Trophoblast cell (in vitro differentiated cells and primary cell): ENCODE results near the gene TRIM9.

Experiments used
- DNase-seq, 2 donors: peaks; one replicate each; pipeline ENCODE4 v3.0.0-alpha.2; 2016
- H2AFZ ChIP-seq: 2 replicates; pipeline ENCODE4 v1.6.1; 2013; ENCODE audit warnings: low read length, moderate library complexity, mild to moderate bottlenecking; ENCODE audit not compliant: insufficient read depth, poor library complexity
- H2AK5ac ChIP-seq: 2 replicates; pipeline ENCODE4 v1.6.1; 2013; ENCODE audit warnings: mild to moderate bottlenecking, low read length
- H2BK120ac ChIP-seq: 2 replicates; pipeline ENCODE4 v1.6.1; 2013; ENCODE audit warnings: low read length, mild to moderate bottlenecking, moderate library complexity; ENCODE audit not compliant: insufficient read depth, poor library complexity
- H2BK12ac ChIP-seq: 2 replicates; pipeline ENCODE4 v1.6.1; 2013; ENCODE audit warnings: mild to moderate bottlenecking, low read length, moderate library complexity
- H2BK5ac ChIP-seq: 2 replicates; pipeline ENCODE4 v1.6.1; 2013; ENCODE audit warnings: low read length, low read depth, moderate library complexity, mild to moderate bottlenecking; ENCODE audit not compliant: poor library complexity
- H3K14ac ChIP-seq: 2 replicates; pipeline ENCODE4 v1.6.1; 2013; ENCODE audit warnings: mild to moderate bottlenecking, low read length
- H3K18ac ChIP-seq: 2 replicates; pipeline ENCODE4 v1.6.1; 2013; ENCODE audit warnings: mild to moderate bottlenecking, low read length
- H3K23ac ChIP-seq: 2 replicates; pipeline ENCODE4 v1.6.1; 2013; ENCODE audit warnings: low read length
- H3K27ac ChIP-seq: 2 replicates; pipeline ENCODE4 v1.5.1; 2013; ENCODE audit warnings: low read depth, mild to moderate bottlenecking, inconsistent platforms, low read length, moderate library complexity
- H3K27me3 ChIP-seq: 2 replicates; pipeline ENCODE4 v1.6.1; 2013; ENCODE audit warnings: inconsistent platforms, mild to moderate bottlenecking, low read length, moderate library complexity; ENCODE audit not compliant: insufficient read depth
- H3K36me3 ChIP-seq, 2 experiments: 1 replicate in 1 of 2; 2 replicates in 1 of 2; pipeline ENCODE4 v1.6.1; 2013; ENCODE audit warnings: low read length in 2 of 2, mild to moderate bottlenecking in 2 of 2, moderate library complexity in 1 of 2; ENCODE audit not compliant: insufficient read depth in 2 of 2, control insufficient read depth in 1 of 2
- H3K4ac ChIP-seq: 2 replicates; pipeline ENCODE4 v1.6.1; 2013; ENCODE audit warnings: low read depth, mild to moderate bottlenecking, low read length, moderate library complexity
- H3K4me1 ChIP-seq, 2 experiments: 1 replicate in 1 of 2; 2 replicates in 1 of 2; pipeline ENCODE4 v1.6.1; 2013; ENCODE audit warnings: low read length in 2 of 2, mild to moderate bottlenecking in 2 of 2, moderate library complexity in 1 of 2; ENCODE audit not compliant: insufficient read depth in 2 of 2, control insufficient read depth in 1 of 2
- H3K4me2 ChIP-seq: 2 replicates; pipeline ENCODE4 v1.6.1; 2013; ENCODE audit warnings: inconsistent platforms, mild to moderate bottlenecking, low read length, moderate library complexity
- H3K4me3 ChIP-seq: 2 replicates; pipeline ENCODE4 v1.5.1; 2013; ENCODE audit warnings: mild to moderate bottlenecking, low read depth, low read length, inconsistent platforms
- H3K79me1 ChIP-seq: one replicate; pipeline ENCODE4 v1.6.1; 2013; ENCODE audit warnings: low read length
- H3K79me2 ChIP-seq: 2 replicates; pipeline ENCODE4 v1.6.1; 2013; ENCODE audit warnings: low read length, mild to moderate bottlenecking; ENCODE audit not compliant: control insufficient read depth, insufficient read depth, poor library complexity
- H3K9ac ChIP-seq: 2 replicates; pipeline ENCODE4 v1.6.1; 2013; ENCODE audit warnings: mild to moderate bottlenecking, low read length
- H3K9me3 ChIP-seq: 2 replicates; pipeline ENCODE4 v1.6.1; 2013; ENCODE audit warnings: low read depth, mild to moderate bottlenecking, control low read depth, inconsistent platforms, low read length; ENCODE audit not compliant: insufficient read depth
- H4K12ac ChIP-seq: 2 replicates; pipeline ENCODE4 v1.6.1; 2013; ENCODE audit warnings: low read depth, mild to moderate bottlenecking, low read length, moderate library complexity
- H4K8ac ChIP-seq: 2 replicates; pipeline ENCODE4 v1.6.1; 2013; ENCODE audit warnings: low read depth, mild to moderate bottlenecking, low read length, moderate library complexity
- H4K91ac ChIP-seq: one replicate; pipeline ENCODE4 v1.6.1; 2013; ENCODE audit warnings: low read depth, mild to moderate bottlenecking, low read length, moderate library complexity
- WGBS: extraction: QIAGEN DNeasy Blood & Tissue Kit; methylation state at CpG from one replicate; pipeline ENCODE4 v1.1.7; 2013; ENCODE audit warnings: missing lambda C conversion rate; ENCODE audit not compliant: insufficient read length, insufficient coverage; ENCODE audit errors: extremely low coverage; 5-methylcytosine and 5-hydroxymethylcytosine counted together

Gene TRIM9

DNA sequence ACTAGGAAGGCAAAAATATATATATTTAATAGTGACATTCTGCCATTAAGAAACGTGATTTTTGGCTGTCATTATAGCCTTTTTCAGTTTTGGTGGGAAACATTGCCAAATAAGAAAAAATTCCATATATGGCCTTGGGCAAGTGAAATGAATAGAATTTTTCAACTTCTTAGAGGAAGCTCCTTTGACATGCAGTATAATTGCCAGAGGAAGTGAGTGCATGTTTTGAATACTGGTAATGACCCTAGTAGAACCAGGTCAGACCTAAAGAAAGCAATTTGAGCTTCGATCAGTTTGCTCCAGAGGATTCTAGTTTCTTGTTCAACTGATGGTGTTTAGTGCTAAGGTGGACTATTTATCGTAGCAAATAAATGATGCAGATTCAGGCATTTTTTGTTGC is 26.2 kb upstream of the TRIM9 start:
- H2BK120ac ChIP-seq, result no peak overlapping the region
- peaks cover 6 to 8% of the 10 kb centered on the region in 2 experiments for H3K4me1 ChIP-seq
- no peak overlapping the region for H4K8ac ChIP-seq
- H3K9ac ChIP-seq, result no peak overlapping the region
- no peak overlapping the region for H3K4me2 ChIP-seq
- H3K23ac ChIP-seq, result no peak overlapping the region
- H3K18ac ChIP-seq, result no peak overlapping the region
- H4K91ac ChIP-seq, result no peak overlapping the region
- H3K4me3 ChIP-seq, result no peak overlapping the region
- H2BK5ac ChIP-seq, result no peak overlapping the region
- H3K27me3 ChIP-seq, result no peaks in the 10 kb centered on the region
- H2AFZ ChIP-seq, result no peak overlapping the region
- H3K9me3 ChIP-seq, result no peaks in the 10 kb centered on the region
- no peak overlapping the region for H3K27ac ChIP-seq
- no peak overlapping the region for H2AK5ac ChIP-seq
- DNase-seq, result peak in 1 of 2 donors; percentile 69
- no peaks in the 10 kb centered on the region for H3K36me3 ChIP-seq
- no CpG with 5 or more reads among the region's 3 CpGs for WGBS
- no peak overlapping the region for H2BK12ac ChIP-seq
- peaks cover 3% of the 10 kb centered on the region for H3K79me1 ChIP-seq
- no peak overlapping the region for H3K4ac ChIP-seq
- H4K12ac ChIP-seq, result no peak overlapping the region
- no peak overlapping the region for H3K14ac ChIP-seq
- no peaks in the 10 kb centered on the region for H3K79me2 ChIP-seq

GRCh38 chr14:51119411-51120051 is 24.6 kb upstream of the TRIM9 start:
- no peak overlapping the region for H3K14ac ChIP-seq
- no peak overlapping the region for H4K8ac ChIP-seq
- WGBS, result no CpG with 5 or more reads among the region's 4 CpGs
- H3K9ac ChIP-seq, result no peak overlapping the region
- no peak overlapping the region for H4K91ac ChIP-seq
- H2AFZ ChIP-seq, result no peak overlapping the region
- H3K79me1 ChIP-seq, result peaks cover 3% of the 10 kb centered on the region
- no peak overlapping the region for H2BK12ac ChIP-seq
- H2AK5ac ChIP-seq, result no peak overlapping the region
- H3K36me3 ChIP-seq, result no peaks in the 10 kb centered on the region
- H3K4me1 ChIP-seq, result peaks cover 6 to 8% of the 10 kb centered on the region in 2 experiments
- H3K4me2 ChIP-seq, result no peak overlapping the region
- no peak overlapping the region for H4K12ac ChIP-seq
- H3K27ac ChIP-seq, result no peak overlapping the region
- H2BK120ac ChIP-seq, result no peak overlapping the region
- no peaks in the 10 kb centered on the region for H3K9me3 ChIP-seq
- H3K27me3 ChIP-seq, result no peaks in the 10 kb centered on the region
- H3K18ac ChIP-seq, result no peak overlapping the region
- no peak overlapping the region for H3K4ac ChIP-seq
- no peaks in the 10 kb centered on the region for H3K79me2 ChIP-seq
- DNase-seq, result no peak
- no peak overlapping the region for H3K23ac ChIP-seq
- no peak overlapping the region for H3K4me3 ChIP-seq
- H2BK5ac ChIP-seq, result no peak overlapping the region

DNA sequence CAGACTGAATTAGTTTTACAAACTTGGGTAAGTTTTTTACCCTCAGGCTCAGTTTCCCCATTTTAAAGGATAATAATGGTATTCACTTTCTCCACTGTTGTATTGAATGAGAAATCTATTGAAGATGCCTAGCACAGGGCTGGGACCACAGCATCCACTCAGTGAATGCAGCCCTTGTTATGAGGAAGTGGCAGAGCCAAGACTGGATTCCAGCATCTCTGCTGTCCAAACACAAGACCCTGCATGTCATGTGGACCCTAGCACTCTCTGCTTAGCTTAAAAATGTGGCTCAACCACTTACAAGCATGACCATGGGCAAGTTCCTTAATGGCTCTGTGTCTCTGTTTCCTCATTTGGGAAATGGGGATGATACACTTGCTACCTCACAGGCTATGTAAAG is 24.1 kb upstream of the TRIM9 start:
- H4K8ac ChIP-seq, result no peak overlapping the region
- H3K23ac ChIP-seq, result no peak overlapping the region
- H4K12ac ChIP-seq, result no peak overlapping the region
- no peak overlapping the region for H3K18ac ChIP-seq
- H3K4me3 ChIP-seq, result no peak overlapping the region
- peaks cover 6 to 8% of the 10 kb centered on the region in 2 experiments for H3K4me1 ChIP-seq
- no peak overlapping the region for H2AK5ac ChIP-seq
- H2BK120ac ChIP-seq, result no peak overlapping the region
- no peaks in the 10 kb centered on the region for H3K27me3 ChIP-seq
- H2AFZ ChIP-seq, result no peak overlapping the region
- no peak overlapping the region for H2BK12ac ChIP-seq
- no peak for DNase-seq
- peaks cover 3% of the 10 kb centered on the region for H3K79me1 ChIP-seq
- H2BK5ac ChIP-seq, result no peak overlapping the region
- no peak overlapping the region for H3K14ac ChIP-seq
- no peaks in the 10 kb centered on the region for H3K79me2 ChIP-seq
- H4K91ac ChIP-seq, result no peak overlapping the region
- H3K36me3 ChIP-seq, result no peaks in the 10 kb centered on the region
- H3K9me3 ChIP-seq, result no peaks in the 10 kb centered on the region
- H3K4me2 ChIP-seq, result no peak overlapping the region
- no peak overlapping the region for H3K4ac ChIP-seq
- no peak overlapping the region for H3K9ac ChIP-seq
- no peak overlapping the region for H3K27ac ChIP-seq

DNA sequence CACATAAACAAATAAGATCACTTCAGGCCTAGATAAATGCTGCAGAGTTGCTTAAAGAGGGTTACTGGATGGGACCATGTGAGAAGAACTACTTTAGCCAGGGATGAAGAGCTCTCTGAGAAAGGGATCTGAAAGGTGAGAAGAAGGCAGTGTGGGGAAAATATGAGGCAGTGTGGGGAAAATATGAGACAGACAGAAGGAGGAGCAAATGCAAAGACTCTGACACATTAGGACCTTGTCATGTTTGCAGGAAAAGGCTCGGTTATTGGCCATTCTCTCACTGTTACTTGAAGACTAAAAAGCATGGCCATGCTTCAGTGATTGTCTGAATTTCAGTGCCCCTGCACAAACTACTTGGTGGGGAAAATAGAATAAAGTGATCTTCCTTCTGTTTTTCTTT is 22.7 kb upstream of the TRIM9 start:
- no peak for DNase-seq
- H3K27ac ChIP-seq, result no peak overlapping the region
- no peak overlapping the region for H3K4me3 ChIP-seq
- H3K79me2 ChIP-seq, result no peaks in the 10 kb centered on the region
- H2BK5ac ChIP-seq, result no peak overlapping the region
- H3K18ac ChIP-seq, result no peak overlapping the region
- peaks cover 2 to 5% of the 10 kb centered on the region in 2 experiments for H3K4me1 ChIP-seq
- H2BK12ac ChIP-seq, result no peak overlapping the region
- H3K4me2 ChIP-seq, result no peak overlapping the region
- no peak overlapping the region for H2BK120ac ChIP-seq
- H3K4ac ChIP-seq, result no peak overlapping the region
- no peaks in the 10 kb centered on the region for H3K9me3 ChIP-seq
- H4K91ac ChIP-seq, result no peak overlapping the region
- H2AK5ac ChIP-seq, result no peak overlapping the region
- no peaks in the 10 kb centered on the region for H3K27me3 ChIP-seq
- H4K12ac ChIP-seq, result no peak overlapping the region
- H2AFZ ChIP-seq, result no peak overlapping the region
- H3K79me1 ChIP-seq, result no peaks in the 10 kb centered on the region
- no peak overlapping the region for H3K14ac ChIP-seq
- H3K36me3 ChIP-seq, result no peaks in the 10 kb centered on the region
- no CpG with 5 or more reads among the region's 1 CpG for WGBS
- H4K8ac ChIP-seq, result no peak overlapping the region
- no peak overlapping the region for H3K9ac ChIP-seq
- no peak overlapping the region for H3K23ac ChIP-seq
